A673 (cell line): ENCODE measurements around the gene LRRN3. TPM values are rescaled to one million over a fixed set of nuclear protein-coding genes. Genes with fewer than 3 reads are reported as not detected.
"Not testable (repeated sequence)": the region's sequence is repeated elsewhere in the genome, so short reads cannot be mapped to it uniquely, and the experiment has no call there.

Experiments used
- BruUV-seq: library from RNA; stranded (reverse); fragments of 400-500 nt; replicated peaks from 2 replicates; lab custom pipeline; 2021; lab: Mats Ljungman, UMichigan
- CTCF ChIA-PET: fragments of 300-600 bp; sonication (Branson Sonifier 250); formaldehyde crosslinking; loops from one replicate; lab custom pipeline; 2022; ENCODE audit warnings: antibody characterized with exemption; lab: Charles Lee
- POLR2A ChIA-PET: fragments of 300-600 bp; sonication (Branson Sonifier 250); formaldehyde crosslinking; loops from one replicate; lab custom pipeline; 2022; ENCODE audit warnings: antibody characterized with exemption; ENCODE audit not compliant: low non-redundant PET; lab: Charles Lee
- DNase-seq: peaks from one replicate; pipeline ENCODE4 v3.0.0-alpha.2; 2015; ENCODE audit warnings: low spot score
- H3K27ac ChIP-seq: fragments of 200-600 bp; sonication (generic); 2 replicates; pipeline ENCODE4 v1.5.1; 2016; ENCODE audit warnings: mixed run types, low read depth, mild to moderate bottlenecking, mixed read lengths, antibody characterized with exemption, low read length; ENCODE audit not compliant: poor library complexity, severe bottlenecking
- H3K27me3 ChIP-seq: fragments of 200-600 bp; sonication (generic); replicated peaks from 2 replicates; pipeline ENCODE4 v1.6.1; 2017; ENCODE audit warnings: mixed run types, low read depth, mild to moderate bottlenecking, mixed read lengths, antibody characterized with exemption, low read length; ENCODE audit not compliant: insufficient read depth, poor library complexity
- H3K36me3 ChIP-seq: fragments of 200-600 bp; sonication (generic); 2 replicates; pipeline ENCODE4 v1.6.1; 2016; ENCODE audit warnings: mixed run types, mild to moderate bottlenecking, mixed read lengths, antibody characterized with exemption, low read length; ENCODE audit not compliant: insufficient read depth, poor library complexity, severe bottlenecking
- H3K4me1 ChIP-seq: fragments of 200-600 bp; sonication (generic); 2 replicates; pipeline ENCODE4 v1.6.1; 2017; ENCODE audit warnings: mixed run types, mild to moderate bottlenecking, mixed read lengths, antibody characterized with exemption, low read length; ENCODE audit not compliant: insufficient read depth, poor library complexity, severe bottlenecking
- H3K4me3 ChIP-seq: fragments of 200-600 bp; sonication (generic); 2 replicates; pipeline ENCODE4 v1.5.1; 2016; ENCODE audit warnings: low read depth, mixed run types, mild to moderate bottlenecking, mixed read lengths, low read length; ENCODE audit not compliant: poor library complexity, severe bottlenecking
- H3K9me3 ChIP-seq: fragments of 200-600 bp; sonication (generic); 2 replicates; pipeline ENCODE4 v1.6.1; 2016; ENCODE audit warnings: mixed run types, low read depth, mild to moderate bottlenecking, mixed read lengths, antibody characterized with exemption, low read length; ENCODE audit not compliant: poor library complexity, severe bottlenecking
- CTCF ChIP-seq: fragments of 300-800, 200-600 bp; sonication (generic); conservative IDR thresholded peaks from 2 replicates; pipeline ENCODE4 v1.5.1; 2017; ENCODE audit warnings: low read depth, mild to moderate bottlenecking, antibody characterized with exemption, low read length, moderate library complexity, mixed read lengths
- EZH2 ChIP-seq: fragments of 200-600 bp; sonication (generic); IDR thresholded peaks from 2 replicates; pipeline ENCODE4 v1.6.1; 2017; ENCODE audit warnings: borderline replicate concordance, low read depth, mild to moderate bottlenecking, mixed read lengths, antibody characterized with exemption, low read length; ENCODE audit not compliant: poor library complexity, severe bottlenecking
- intact Hi-C: fragments of 100-400 bp; cut with micrococcal nuclease; formaldehyde crosslinking; loops from one replicate; pipeline ENCODE4 v1.10.0; 2022; ENCODE audit not compliant: unreplicated experiment
- total RNA-seq: library from RNA; stranded (reverse); gene quantifications from 2 replicates; pipeline ENCODE4 v1.2.3, GENCODE V29; 2021

The LRRN3 gene
- total RNA-seq, 1 experiment from 2014 or later: not detected

GRCh38 chr7:111067682-111068081 is 23.2 kb upstream of the LRRN3 start:
- POLR2A ChIA-PET: no interaction called here
- CTCF ChIA-PET: no interaction called here
- H3K9me3 ChIP-seq: peaks cover 5% of the 10 kb centered on the region
- DNase-seq: no peak
- H3K36me3 ChIP-seq: no peaks in the 10 kb centered on the region
- no peak overlapping the region for H3K4me3 ChIP-seq
- intact Hi-C loops: no loop called here
- H3K27me3 ChIP-seq: no peaks in the 10 kb centered on the region
- no peak overlapping the region for H3K27ac ChIP-seq
- H3K4me1 ChIP-seq: peaks cover 11% of the 10 kb centered on the region
- no peak for TF ChIP-seq CTCF
- TF ChIP-seq EZH2: no peak
- no TSS peak for BruUV-seq

- intact Hi-C loops: no loop called here
- ChIA-PET CTCF (no interaction called here), POLR2A (no interaction called here)
- peaks cover 14% of the 10 kb centered on the region for H3K4me1 ChIP-seq
- H3K36me3 ChIP-seq: no peaks in the 10 kb centered on the region
- H3K27me3 ChIP-seq: no peaks in the 10 kb centered on the region
- no peak overlapping the region for H3K4me3 ChIP-seq
- no peak overlapping the region for H3K27ac ChIP-seq
- no peaks in the 10 kb centered on the region for H3K9me3 ChIP-seq
- DNase-seq: no peak
- TF ChIP-seq EZH2: no peak
- TF ChIP-seq CTCF: no peak
- BruUV-seq: no TSS peak
Observed at GRCh38 chr7:111068618-111069017, 22.3 kb upstream of the LRRN3 start.

GRCh38 chr7:111071556-111071955 is 19.4 kb upstream of the LRRN3 start:
- no peaks in the 10 kb centered on the region for H3K9me3 ChIP-seq
- ChIA-PET CTCF (no interaction called here), POLR2A (no interaction called here)
- H3K4me1 ChIP-seq: peaks cover 25% of the 10 kb centered on the region
- no peak for TF ChIP-seq CTCF
- H3K4me3 ChIP-seq: no peak overlapping the region
- H3K27ac ChIP-seq: no peak overlapping the region
- H3K36me3 ChIP-seq: no peaks in the 10 kb centered on the region
- BruUV-seq: no TSS peak
- DNase-seq: peak; percentile 3
- intact Hi-C loops: no loop called here
- no peaks in the 10 kb centered on the region for H3K27me3 ChIP-seq

- H3K36me3 ChIP-seq, intact Hi-C loops, CTCF ChIA-PET, H3K27me3 ChIP-seq, H3K4me3 ChIP-seq, H3K9me3 ChIP-seq, DNase-seq, H3K27ac ChIP-seq, BruUV-seq, POLR2A ChIA-PET: not testable (repeated sequence)
- H3K4me1 ChIP-seq: peaks cover 25% of the 10 kb centered on the region
Observed at GRCh38 chr7:111072658-111073057, 18.3 kb upstream of the LRRN3 start.
